Ishikawa (cell line): ENCODE measurements around the gene TMEM120B.

Source experiments
- CEBPB ChIP-seq: IDR thresholded peaks from 2 replicates; pipeline ENCODE4 v1.6.1; 2012
- CREB1 ChIP-seq: IDR thresholded peaks from 2 replicates; pipeline ENCODE4 v1.6.1; 2012; ENCODE audit warnings: low read depth
- EGR1 ChIP-seq: IDR thresholded peaks from 2 replicates; pipeline ENCODE4 v1.6.1; 2012
- EP300 ChIP-seq: IDR thresholded peaks from 2 replicates; pipeline ENCODE4 v1.6.1; 2012; ENCODE audit warnings: borderline replicate concordance
- FOXM1 ChIP-seq: IDR thresholded peaks from 2 replicates; pipeline ENCODE4 v1.6.1; 2012; ENCODE audit warnings: low read depth, borderline replicate concordance
- MAX ChIP-seq: IDR thresholded peaks from 2 replicates; pipeline ENCODE4 v1.6.1; 2012
- RAD21 ChIP-seq: IDR thresholded peaks from 2 replicates; pipeline ENCODE4 v1.6.1; 2012; ENCODE audit warnings: low read depth
- REST ChIP-seq: IDR thresholded peaks from 2 replicates; pipeline ENCODE4 v1.6.1; 2012; ENCODE audit warnings: low read depth, mild to moderate bottlenecking
- TAF1 ChIP-seq: IDR thresholded peaks from 2 replicates; pipeline ENCODE4 v1.6.1; 2012; ENCODE audit warnings: low read depth, mild to moderate bottlenecking
- TCF12 ChIP-seq: IDR thresholded peaks from 2 replicates; pipeline ENCODE4 v1.6.1; 2012; ENCODE audit warnings: low read depth
- TEAD4 ChIP-seq: IDR thresholded peaks from 2 replicates; pipeline ENCODE4 v1.6.1; 2012
- USF1 ChIP-seq: IDR thresholded peaks from 2 replicates; pipeline ENCODE4 v1.6.1; 2012
- YY1 ChIP-seq: IDR thresholded peaks from 2 replicates; pipeline ENCODE4 v1.6.1; 2012; ENCODE audit warnings: low read depth
- ZBTB7A ChIP-seq: IDR thresholded peaks from 2 replicates; pipeline ENCODE4 v1.6.1; 2012; ENCODE audit warnings: low read depth

GRCh38 chr12:121789800-121790728 lies 77.5 kb downstream of the TMEM120B start:
- no peak for TF ChIP-seq RAD21
- TF ChIP-seq EP300: no peak
- TF ChIP-seq YY1: no peak
- no peak for TF ChIP-seq EGR1
- no peak for TF ChIP-seq TAF1
- no peak for TF ChIP-seq REST
- no peak for TF ChIP-seq USF1
- no peak for TF ChIP-seq CREB1
- TF ChIP-seq MAX: no peak
- TF ChIP-seq ZBTB7A: no peak
- no peak for TF ChIP-seq FOXM1
- no peak for TF ChIP-seq TCF12
- TF ChIP-seq CEBPB: no peak
- no peak for TF ChIP-seq TEAD4
